ENCODE results near the gene ISX. TPM values are rescaled to one million over a fixed set of nuclear protein-coding genes. Genes with fewer than 3 reads are reported as not detected.

Gene ISX
- total RNA-seq, 1 experiment from 2014 or later = not detected

GRCh38 chr22:35016909-35017308 is 49.0 kb upstream of the ISX start:
- H3K27me3 Mint-ChIP-seq (ENCODE audit: low read depth) = peaks cover 2% of the 10 kb centered on the region
- no peak for TF ChIP-seq TCF7 (CRISPR knock-in tag; IDR thresholded peaks at IDR 0.05; ENCODE audit: low read depth)
- TF ChIP-seq IRF2 (CRISPR knock-in tag; IDR thresholded peaks at IDR 0.05; ENCODE audit: borderline replicate concordance, low read depth) = no peak
- TF ChIP-seq NFE2L1 (CRISPR knock-in tag; IDR thresholded peaks at IDR 0.05) = no peak
- TF ChIP-seq, protein P1, sequence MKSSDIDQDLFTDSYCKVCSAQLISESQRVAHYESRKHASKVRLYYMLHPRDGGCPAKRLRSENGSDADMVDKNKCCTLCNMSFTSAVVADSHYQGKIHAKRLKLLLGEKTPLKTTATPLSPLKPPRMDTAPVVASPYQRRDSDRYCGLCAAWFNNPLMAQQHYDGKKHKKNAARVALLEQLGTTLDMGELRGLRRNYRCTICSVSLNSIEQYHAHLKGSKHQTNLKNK (CRISPR knock-in tag; IDR thresholded peaks at IDR 0.05) = no peak
- no peak for TF ChIP-seq HMGA2 (CRISPR knock-in tag; IDR thresholded peaks at IDR 0.05)
- TF ChIP-seq ZNF425 (CRISPR knock-in tag; conservative IDR thresholded peaks at IDR 0.05) = no peak
- no peak for TF ChIP-seq MXD4 (CRISPR knock-in tag; IDR thresholded peaks at IDR 0.05; ENCODE audit: borderline replicate concordance)
- TF ChIP-seq ELF4 (CRISPR knock-in tag; IDR thresholded peaks at IDR 0.05; ENCODE audit: low read depth) = no peak
- no peak overlapping the region for H3K4me3 Mint-ChIP-seq
- ChIA-PET CTCF (no interaction called here), POLR2A (no interaction called here)
- H3K27ac Mint-ChIP-seq = no peak overlapping the region
- no peaks in the 10 kb centered on the region for H3K36me3 Mint-ChIP-seq
- DNase-seq (ENCODE audit: low spot score) = no peak
- H3K4me1 Mint-ChIP-seq = no peaks in the 10 kb centered on the region
- ATAC-seq = no peak
- H3K9me3 Mint-ChIP-seq = peaks cover 4% of the 10 kb centered on the region

GRCh38 chr22:35018995-35019394 is 47.0 kb upstream of the ISX start:
- no peak for DNase-seq (ENCODE audit: low spot score)
- no peak for ATAC-seq
- Mint-ChIP-seq H3K4me3 (no peak overlapping the region), H3K4me1 (peaks cover 9% of the 10 kb centered on the region), H3K27ac (no peak overlapping the region), H3K36me3 (no peaks in the 10 kb centered on the region), H3K27me3 (ENCODE audit: low read depth) (peaks cover 2% of the 10 kb centered on the region), H3K9me3 (peaks cover 4% of the 10 kb centered on the region)
- CTCF ChIA-PET = interaction anchor here (1.6 kb wide), 1 partner anchor 132 kb away, joined by 3 read pairs; no protein-coding TSS in a partner anchor
- no peak for TF ChIP-seq ZBTB21 (CRISPR knock-in tag; IDR thresholded peaks at IDR 0.05; ENCODE audit: borderline replicate concordance)
- TF ChIP-seq SP1 (CRISPR knock-in tag; conservative IDR thresholded peaks at IDR 0.05) = no peak
- TF ChIP-seq, protein P2, sequence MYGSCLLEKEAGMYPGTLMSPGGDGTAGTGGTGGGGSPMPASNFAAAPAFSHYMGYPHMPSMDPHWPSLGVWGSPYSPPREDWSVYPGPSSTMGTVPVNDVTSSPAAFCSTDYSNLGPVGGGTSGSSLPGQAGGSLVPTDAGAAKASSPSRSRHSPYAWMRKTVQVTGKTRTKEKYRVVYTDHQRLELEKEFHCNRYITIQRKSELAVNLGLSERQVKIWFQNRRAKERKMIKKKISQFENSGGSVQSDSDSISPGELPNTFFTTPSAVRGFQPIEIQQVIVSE (CRISPR knock-in tag; IDR thresholded peaks at IDR 0.05; ENCODE audit: borderline replicate concordance) = no peak
- TF ChIP-seq SMAD3 (CRISPR knock-in tag; IDR thresholded peaks at IDR 0.05; ENCODE audit: borderline replicate concordance) = no peak
- no peak for TF ChIP-seq MAX (CRISPR knock-in tag; IDR thresholded peaks at IDR 0.05)
- no peak for TF ChIP-seq ZNF512 (CRISPR knock-in tag; IDR thresholded peaks at IDR 0.05; ENCODE audit: borderline replicate concordance)
- TF ChIP-seq ZNF232 (CRISPR knock-in tag; IDR thresholded peaks at IDR 0.05) = no peak
- TF ChIP-seq ZNF138 (CRISPR knock-in tag; conservative IDR thresholded peaks at IDR 0.05) = no peak
- TF ChIP-seq GABPB1 (CRISPR knock-in tag; IDR thresholded peaks at IDR 0.05) = no peak
- TF ChIP-seq TEAD4 (CRISPR knock-in tag; IDR thresholded peaks at IDR 0.05) = no peak
- TF ChIP-seq PRDM15 (CRISPR knock-in tag; IDR thresholded peaks at IDR 0.05) = no peak
- TF ChIP-seq ATF3 (CRISPR knock-in tag; conservative IDR thresholded peaks at IDR 0.05) = no peak
- no peak for TF ChIP-seq CBFB (CRISPR knock-in tag; IDR thresholded peaks at IDR 0.05; ENCODE audit: low read depth)
- TF ChIP-seq MYBL2 (CRISPR knock-in tag; IDR thresholded peaks at IDR 0.05) = no peak
- no peak for TF ChIP-seq MLX (CRISPR knock-in tag; IDR thresholded peaks at IDR 0.05)
- TF ChIP-seq OVOL2 (CRISPR knock-in tag; IDR thresholded peaks at IDR 0.05; ENCODE audit: borderline replicate concordance) = no peak
- TF ChIP-seq, protein P3, sequence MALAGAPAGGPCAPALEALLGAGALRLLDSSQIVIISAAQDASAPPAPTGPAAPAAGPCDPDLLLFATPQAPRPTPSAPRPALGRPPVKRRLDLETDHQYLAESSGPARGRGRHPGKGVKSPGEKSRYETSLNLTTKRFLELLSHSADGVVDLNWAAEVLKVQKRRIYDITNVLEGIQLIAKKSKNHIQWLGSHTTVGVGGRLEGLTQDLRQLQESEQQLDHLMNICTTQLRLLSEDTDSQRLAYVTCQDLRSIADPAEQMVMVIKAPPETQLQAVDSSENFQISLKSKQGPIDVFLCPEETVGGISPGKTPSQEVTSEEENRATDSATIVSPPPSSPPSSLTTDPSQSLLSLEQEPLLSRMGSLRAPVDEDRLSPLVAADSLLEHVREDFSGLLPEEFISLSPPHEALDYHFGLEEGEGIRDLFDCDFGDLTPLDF (CRISPR knock-in tag; IDR thresholded peaks at IDR 0.05) = no peak
- POLR2A ChIA-PET = no interaction called here

All from WTC11 (cell line).